Pancreas (tissue), 10 donors: Measurements from ENCODE around the gene NECTIN1. TPM values are rescaled to one million over a fixed set of nuclear protein-coding genes. Genes with fewer than 3 reads are reported as not detected.

Experiments
- ATAC-seq, 4 donors: fragments of 200-7000 bp; cut with Tn5 transposase; one replicate each; pipeline versions ENCODE4 v1.8.0 to v1.9.1; 2020; ENCODE audit warnings: mild to moderate bottlenecking in 4 of 4, moderate library complexity in 4 of 4
- DNase-seq, 6 donors: peaks; one replicate each; pipeline ENCODE4 v3.0.0-alpha.2; 2020
- FAIRE-seq: peaks from 2 replicates; lab custom pipeline; 2012; peaks lifted over from hg19 to GRCh38; lab: Jason Lieb, UNC
- H3K27ac ChIP-seq, 4 donors: fragments of 200-600 bp; sonication (generic); 1 replicate in 3 of 4; 2 replicates in 1 of 4; pipeline versions ENCODE4 v1.5.0 to v1.8.0; 2020
- H3K27me3 ChIP-seq, 4 donors: fragments of 200-600 bp; one replicate each; pipeline ENCODE4 v1.8.0; 2021
- H3K36me3 ChIP-seq, 3 donors: fragments of 200-600 bp; sonication (generic) in 1 of 3; one replicate each; pipeline versions ENCODE4 v1.5.0 to v1.8.0; 2020 to 2021
- H3K4me1 ChIP-seq, 3 donors: fragments of 200-600 bp; one replicate each; pipeline ENCODE4 v1.8.0; 2021
- H3K4me3 ChIP-seq, 4 donors: fragments of 200-600 bp; sonication (generic) in 2 of 4; one replicate each; pipeline versions ENCODE4 v1.5.0 to v1.8.0; 2020 to 2021
- H3K9me3 ChIP-seq, 4 donors: fragments of 200-600 bp; one replicate each; pipeline ENCODE4 v1.8.0; 2021
- WGBS, 2 donors: extraction: QIAGEN DNeasy Blood & Tissue Kit; methylation state at CpG; one replicate each; pipeline ENCODE4 v1.1.7; 2013; 5-methylcytosine and 5-hydroxymethylcytosine counted together
- intact Hi-C, 3 donors: fragments of 100-400 bp; cut with DNase I; formaldehyde crosslinking; loops; one replicate each; pipeline versions ENCODE4 v1.11.1 to v1.14.2; 2022
- polyA plus RNA-seq, 2 donors: library from polyadenylated mRNA; stranded (reverse); fragments of 200-250 nt; gene quantifications; one replicate each; pipeline ENCODE4 v1.2.3, GENCODE V29; 2013
- total RNA-seq, 6 donors: library from RNA; stranded (reverse); fragmentation: NEBNext Ultra II Directional in 4 of 6; extraction: Animal tissue kit (Norgen Biotek cat#: 25700) in 4 of 6; gene quantifications; one replicate each; pipeline versions ENCODE4 v1.2.1 to v1.2.4, GENCODE V29; 2021 to 2023
- TF ChIP-seq, protein P1 (sequence below), 4 donors: fragments of 200-600 bp; sonication (generic) in 3 of 4; IDR thresholded peaks; one replicate each; pipeline versions ENCODE4 v1.5.0 to v1.8.0; 2021; ENCODE audit warnings: antibody characterized with exemption in 4 of 4
- donor health status: healthy with polysubstance abuse.
- donor health status: DM: no; HTN: no; CAD: no; lungs with moderate emphysema.
- donor health status: DM: no; HTN: no; CAD: no.
- donor health status: control.
- donor health status: control.
- donor health status: Bipolar disorder and iron deficiency.
- donor health status: DM: yes; HTN: yes; CAD: no.
- donor health status: DM: no; HTN: no; CAD: no.
- donor health status: DM: no; HTN: no; CAD: no.
- donor health status: DM: yes; HTN: yes; CAD: no.

Gene NECTIN1
- total and polyA plus RNA-seq, 8 donors = 7.9 to 24.7 (median 19.0) TPM

GRCh38 chr11:119641983-119642745, 86.8 kb downstream of the NECTIN1 start:
- no peak for DNase-seq
- no peak for FAIRE-seq

DNA sequence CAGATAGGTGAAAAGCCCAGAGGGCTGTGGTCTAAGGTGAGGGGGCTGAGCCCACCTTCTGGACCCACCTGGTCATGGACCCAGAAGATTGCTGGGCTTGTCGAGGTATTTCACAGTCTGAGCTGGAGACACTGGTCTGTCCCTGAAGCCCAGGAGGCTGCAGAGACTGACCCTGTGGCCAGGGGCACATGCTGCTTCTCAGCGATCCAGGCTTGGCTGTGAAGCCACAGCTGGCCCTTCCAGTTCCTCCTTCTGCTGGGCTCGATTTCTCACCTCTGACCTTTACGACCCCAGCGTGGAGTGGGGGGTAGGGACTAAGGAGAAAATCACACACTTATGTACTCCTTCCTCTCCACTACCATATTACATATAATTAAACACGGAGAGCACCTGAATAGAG, 88.5 kb downstream of the NECTIN1 start:
- FAIRE-seq (no peak), ATAC-seq (no peak), DNase-seq (no peak)
- no peaks in the 10 kb centered on the region for H3K9me3 ChIP-seq
- 44 to 48% methylated on average over 6 of the region's 6 CpGs for WGBS, 2 donors
- intact Hi-C loops = loop anchor here in 1 of 3 donors (5.0 kb wide), 1 partner anchor 467 kb away; no protein-coding TSS in a partner anchor
- H3K27me3 ChIP-seq = no peaks in the 10 kb centered on the region
- TF ChIP-seq, protein P1, sequence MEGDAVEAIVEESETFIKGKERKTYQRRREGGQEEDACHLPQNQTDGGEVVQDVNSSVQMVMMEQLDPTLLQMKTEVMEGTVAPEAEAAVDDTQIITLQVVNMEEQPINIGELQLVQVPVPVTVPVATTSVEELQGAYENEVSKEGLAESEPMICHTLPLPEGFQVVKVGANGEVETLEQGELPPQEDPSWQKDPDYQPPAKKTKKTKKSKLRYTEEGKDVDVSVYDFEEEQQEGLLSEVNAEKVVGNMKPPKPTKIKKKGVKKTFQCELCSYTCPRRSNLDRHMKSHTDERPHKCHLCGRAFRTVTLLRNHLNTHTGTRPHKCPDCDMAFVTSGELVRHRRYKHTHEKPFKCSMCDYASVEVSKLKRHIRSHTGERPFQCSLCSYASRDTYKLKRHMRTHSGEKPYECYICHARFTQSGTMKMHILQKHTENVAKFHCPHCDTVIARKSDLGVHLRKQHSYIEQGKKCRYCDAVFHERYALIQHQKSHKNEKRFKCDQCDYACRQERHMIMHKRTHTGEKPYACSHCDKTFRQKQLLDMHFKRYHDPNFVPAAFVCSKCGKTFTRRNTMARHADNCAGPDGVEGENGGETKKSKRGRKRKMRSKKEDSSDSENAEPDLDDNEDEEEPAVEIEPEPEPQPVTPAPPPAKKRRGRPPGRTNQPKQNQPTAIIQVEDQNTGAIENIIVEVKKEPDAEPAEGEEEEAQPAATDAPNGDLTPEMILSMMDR (IDR thresholded peaks at IDR 0.05) = no peak
- H3K27ac ChIP-seq = no peak overlapping the region
- H3K36me3 ChIP-seq = no peaks in the 10 kb centered on the region
- H3K4me3 ChIP-seq = no peak overlapping the region
- no peaks in the 10 kb centered on the region for H3K4me1 ChIP-seq

More at GRCh38 chr11:119641983-119642745, 86.8 kb downstream of the NECTIN1 start:
- no peaks in the 10 kb centered on the region for H3K9me3 ChIP-seq
- no peaks in the 10 kb centered on the region for H3K4me1 ChIP-seq
- WGBS, 2 donors = 53 to 60% methylated on average over 11 to 12 of the region's 12 CpGs
- H3K27me3 ChIP-seq = no peaks in the 10 kb centered on the region
- H3K36me3 ChIP-seq = no peaks in the 10 kb centered on the region
- intact Hi-C loops = loop anchor here in 1 of 3 donors (5.0 kb wide), 1 partner anchor 465 kb away; no protein-coding TSS in a partner anchor
- H3K4me3 ChIP-seq = no peak overlapping the region
- peak in 3 of 4 donors; percentile 70 to 86 (median 75) for ATAC-seq
- TF ChIP-seq, protein P1 (IDR thresholded peaks at IDR 0.05) = peak; percentile 19 to 34 (median 28)
- H3K27ac ChIP-seq = no peak overlapping the region

GRCh38 chr11:119639642-119640205, 89.3 kb downstream of the NECTIN1 start:
- no peaks in the 10 kb centered on the region for H3K36me3 ChIP-seq
- TF ChIP-seq, protein P1 (IDR thresholded peaks at IDR 0.05) = no peak
- no peak overlapping the region for H3K27ac ChIP-seq
- no peak overlapping the region for H3K4me3 ChIP-seq
- H3K27me3 ChIP-seq = no peaks in the 10 kb centered on the region
- DNase-seq = no peak
- ATAC-seq = no peak
- H3K4me1 ChIP-seq = no peaks in the 10 kb centered on the region
- 53 to 61% methylated on average over 11 of the region's 11 CpGs for WGBS, 2 donors
- FAIRE-seq = no peak
- intact Hi-C loops = loop anchor here in 1 of 3 donors (5.0 kb wide), 1 partner anchor 468 kb away; no protein-coding TSS in a partner anchor
- no peaks in the 10 kb centered on the region for H3K9me3 ChIP-seq

DNA sequence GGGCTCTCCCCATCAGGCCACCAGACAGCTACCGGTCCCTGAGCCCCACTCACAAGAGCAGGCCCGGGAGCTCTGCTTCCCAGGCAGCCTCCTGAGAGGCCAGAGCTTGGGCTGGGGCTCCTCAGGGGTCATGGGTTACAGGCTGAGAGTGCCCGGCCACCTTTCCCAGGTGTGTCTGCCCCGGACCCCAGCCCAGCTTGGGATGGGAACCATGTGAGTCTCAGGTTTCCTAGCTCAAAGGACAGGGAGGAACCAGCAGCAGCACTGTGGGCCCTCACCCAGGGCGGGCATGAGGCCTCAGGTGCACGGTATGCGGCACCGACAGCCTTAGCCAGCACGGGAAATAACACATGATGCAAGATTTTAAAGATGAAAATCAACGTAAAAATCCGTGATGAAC, 90.1 kb downstream of the NECTIN1 start:
- DNase-seq = no peak
- H3K9me3 ChIP-seq = no peaks in the 10 kb centered on the region
- H3K4me1 ChIP-seq = no peaks in the 10 kb centered on the region
- TF ChIP-seq, protein P1 (IDR thresholded peaks at IDR 0.05) = no peak
- no peaks in the 10 kb centered on the region for H3K27me3 ChIP-seq
- 67 to 74% methylated on average over 11 of the region's 11 CpGs for WGBS, 2 donors
- no peak overlapping the region for H3K4me3 ChIP-seq
- FAIRE-seq = no peak
- H3K27ac ChIP-seq = no peak overlapping the region
- intact Hi-C loops = no loop called here
- H3K36me3 ChIP-seq = no peaks in the 10 kb centered on the region
- ATAC-seq = no peak
